Activated T-cell treated with anti-CD3 and anti-CD28 coated beads, Interleukin-2, amount 50 U/mL, for 24 hours (primary cell): ENCODE results near the gene ATF6B.
A peak's percentile ranks its signal among the peaks of the same experiment; 100 is the strongest.

Source experiments
- DNase-seq: peaks from one replicate; pipeline ENCODE4 v3.0.0-alpha.2; 2020
- H3K27ac Mint-ChIP-seq: 2 replicates; pipeline ENCODE4 v1.8.0; 2020; ENCODE audit warnings: mild to moderate bottlenecking, mixed read lengths
- H3K27me3 Mint-ChIP-seq: 2 replicates; pipeline ENCODE4 v1.8.0; 2020; ENCODE audit warnings: mixed read lengths
- H3K36me3 Mint-ChIP-seq: 2 replicates; pipeline ENCODE4 v1.8.0; 2020; ENCODE audit warnings: low read depth, mixed read lengths
- H3K4me1 Mint-ChIP-seq: 2 replicates; pipeline ENCODE4 v1.8.0; 2020; ENCODE audit warnings: low read depth, mixed read lengths
- H3K4me3 Mint-ChIP-seq: 2 replicates; pipeline ENCODE4 v1.8.0; 2020; ENCODE audit warnings: mild to moderate bottlenecking, moderate library complexity, mixed read lengths
- H3K9me3 Mint-ChIP-seq: 2 replicates; pipeline ENCODE4 v1.8.0; 2020; ENCODE audit warnings: mixed read lengths

Gene ATF6B

GRCh38 chr6:32167154-32167760 is 39.2 kb upstream of the ATF6B start:
- H3K9me3 Mint-ChIP-seq: no peaks in the 10 kb centered on the region
- H3K27me3 Mint-ChIP-seq: no peaks in the 10 kb centered on the region
- H3K27ac Mint-ChIP-seq: peak overlapping the region; percentile 45
- peaks cover 74% of the 10 kb centered on the region for H3K36me3 Mint-ChIP-seq
- H3K4me3 Mint-ChIP-seq: no peak overlapping the region
- H3K4me1 Mint-ChIP-seq: peaks cover 3% of the 10 kb centered on the region
- DNase-seq: no peak

- Mint-ChIP-seq H3K4me1 (peaks cover 3% of the 10 kb centered on the region), H3K27ac (no peak overlapping the region), H3K4me3 (no peak overlapping the region), H3K9me3 (no peaks in the 10 kb centered on the region), H3K27me3 (no peaks in the 10 kb centered on the region), H3K36me3 (peaks cover 77% of the 10 kb centered on the region)
- no peak for DNase-seq
Observed at GRCh38 chr6:32166411-32167061, 38.5 kb upstream of the ATF6B start.

DNA sequence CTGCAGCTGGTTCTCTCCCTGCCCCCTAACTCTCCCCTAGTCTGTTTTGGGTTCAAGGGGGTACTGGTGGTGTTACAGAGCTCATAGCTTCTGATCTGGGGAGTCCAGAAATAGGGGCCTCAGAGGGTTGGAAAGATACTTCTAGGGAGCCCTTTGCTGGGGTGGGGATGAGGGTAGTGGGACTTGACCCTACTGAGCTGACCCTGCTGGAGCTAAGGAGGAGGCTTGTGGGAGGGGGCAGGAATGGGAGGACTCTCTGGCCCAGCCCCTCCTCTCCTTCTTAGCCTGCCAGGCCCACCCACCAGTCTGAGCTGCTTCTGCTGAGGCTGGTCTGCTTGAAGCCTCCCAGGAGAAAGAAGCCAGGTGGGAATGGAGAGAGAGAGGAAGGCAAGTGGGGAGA is 36.2 kb upstream of the ATF6B start, which contains the start of gene EGFL8:
EGFL8 (plus strand) TSS at position 301 of the 400 bp plus-strand sequence. CDS start 1,571 bp downstream, outside the sequence.
- Mint-ChIP-seq H3K4me1 (no peaks in the 10 kb centered on the region), H3K27ac (no peak within 1 kb of the TSS)

DNA sequence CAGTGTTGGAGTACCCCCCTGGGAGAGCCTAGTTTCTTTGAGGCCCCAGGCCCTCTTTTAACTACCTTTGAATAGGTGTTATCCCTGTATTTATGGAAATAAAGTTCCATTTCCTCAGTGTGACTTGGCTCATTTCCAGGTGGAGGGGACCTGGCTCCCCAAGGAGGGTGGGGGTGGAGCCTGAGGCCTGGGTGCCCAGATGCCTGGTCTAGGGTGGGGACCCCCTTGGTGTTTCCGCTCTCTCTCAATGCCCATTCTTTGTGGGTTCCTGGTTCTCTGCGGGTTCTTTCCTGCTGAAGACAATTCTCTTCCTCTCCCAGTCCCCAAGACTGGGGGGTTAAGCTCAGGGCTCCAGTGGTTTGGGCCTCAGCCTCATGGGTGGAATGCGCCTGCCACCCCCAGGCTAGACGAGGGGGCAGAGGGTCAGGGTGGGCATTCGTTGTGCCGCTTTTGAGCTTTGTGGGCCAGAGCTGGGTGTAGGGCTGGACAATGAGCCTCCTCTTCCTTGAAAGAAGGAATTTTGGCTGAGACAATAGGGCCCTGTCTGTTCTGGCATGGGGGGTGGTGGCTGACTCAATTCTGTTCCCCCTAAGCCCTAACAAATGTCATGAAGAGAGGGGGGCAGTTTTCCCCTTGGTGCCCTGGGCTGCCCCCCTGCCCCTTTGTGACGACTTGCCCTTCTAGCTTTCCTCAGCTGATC is 35.7 kb upstream of the ATF6B start:
- H3K27me3 Mint-ChIP-seq: no peaks in the 10 kb centered on the region
- H3K27ac Mint-ChIP-seq: no peak overlapping the region
- H3K36me3 Mint-ChIP-seq: peaks cover 55% of the 10 kb centered on the region
- H3K9me3 Mint-ChIP-seq: no peaks in the 10 kb centered on the region
- H3K4me3 Mint-ChIP-seq: no peak overlapping the region
- H3K4me1 Mint-ChIP-seq: no peaks in the 10 kb centered on the region
- DNase-seq: no peak

More for the DNA sequence above, 36.2 kb upstream of the ATF6B start, which contains the start of gene EGFL8:
- peaks cover 60% of the 10 kb centered on the region for H3K36me3 Mint-ChIP-seq
- no peaks in the 10 kb centered on the region for H3K9me3 Mint-ChIP-seq
- no peaks in the 10 kb centered on the region for H3K27me3 Mint-ChIP-seq
- no peak for DNase-seq
- H3K4me3 Mint-ChIP-seq: no peak within 1 kb of the TSS

GRCh38 chr6:32158052-32158451 is 30.0 kb upstream of the ATF6B start:
- Mint-ChIP-seq H3K4me3 (no peak overlapping the region), H3K27ac (no peak overlapping the region), H3K36me3 (peaks cover 53% of the 10 kb centered on the region)

DNA sequence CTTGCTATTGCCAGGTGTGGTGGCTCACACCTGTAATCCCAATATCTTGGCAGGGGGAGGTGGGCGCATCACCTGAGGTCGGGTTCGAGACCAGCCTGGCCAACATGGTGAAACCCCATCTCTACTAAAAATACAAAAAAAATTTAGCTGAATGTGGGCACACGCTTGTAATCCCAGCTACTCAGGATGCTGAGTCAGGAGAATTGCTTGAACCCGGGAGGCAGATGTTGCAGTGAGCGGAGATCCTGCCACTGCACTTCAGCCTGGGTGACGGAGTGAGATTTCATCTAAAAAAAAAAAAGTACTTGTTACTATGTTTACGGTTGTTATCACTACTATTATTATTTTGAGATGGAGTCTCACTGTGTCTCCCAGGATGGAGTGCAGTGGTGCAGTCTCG is 28.8 kb upstream of the ATF6B start:
- H3K4me3 Mint-ChIP-seq: no peak overlapping the region
- no peaks in the 10 kb centered on the region for H3K9me3 Mint-ChIP-seq
- no peak for DNase-seq
- no peak overlapping the region for H3K27ac Mint-ChIP-seq
- H3K27me3 Mint-ChIP-seq: no peaks in the 10 kb centered on the region
- peaks cover 34% of the 10 kb centered on the region for H3K4me1 Mint-ChIP-seq
- H3K36me3 Mint-ChIP-seq: peaks cover 41% of the 10 kb centered on the region

More at GRCh38 chr6:32158052-32158451, 30.0 kb upstream of the ATF6B start:
- no peaks in the 10 kb centered on the region for H3K27me3 Mint-ChIP-seq
- no peaks in the 10 kb centered on the region for H3K9me3 Mint-ChIP-seq
- peaks cover 22% of the 10 kb centered on the region for H3K4me1 Mint-ChIP-seq
- DNase-seq: no peak

DNA sequence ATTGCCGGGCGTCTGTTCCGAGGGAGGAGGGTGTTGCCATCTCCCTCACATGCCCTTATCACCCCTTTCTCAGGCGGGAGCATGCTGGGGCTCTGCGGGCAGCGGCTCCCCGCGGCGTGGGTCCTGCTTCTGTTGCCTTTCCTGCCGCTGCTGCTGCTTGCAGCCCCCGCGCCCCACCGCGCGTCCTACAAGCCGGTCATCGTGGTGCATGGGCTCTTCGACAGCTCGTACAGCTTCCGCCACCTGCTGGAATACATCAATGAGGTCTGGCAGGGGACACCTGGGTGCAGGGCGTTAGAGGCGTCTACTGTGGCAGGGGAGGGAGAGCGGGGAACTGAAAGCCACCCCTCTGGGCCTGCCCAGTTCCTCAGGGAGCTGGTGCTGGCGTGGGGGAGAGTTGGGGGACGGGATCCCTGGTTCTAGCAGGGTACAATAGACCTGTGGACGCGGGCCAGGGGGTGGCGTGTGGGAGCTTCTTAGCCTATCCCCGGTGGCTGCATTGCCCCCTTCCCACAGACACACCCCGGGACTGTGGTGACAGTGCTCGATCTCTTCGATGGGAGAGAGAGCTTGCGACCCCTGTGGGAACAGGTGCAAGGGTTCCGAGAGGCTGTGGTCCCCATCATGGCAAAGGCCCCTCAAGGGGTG is 26.6 kb upstream of the ATF6B start:
- peaks cover 41% of the 10 kb centered on the region for H3K36me3 Mint-ChIP-seq
- peak; percentile 75 for DNase-seq
- H3K27me3 Mint-ChIP-seq: peaks cover 14% of the 10 kb centered on the region
- peaks cover 49% of the 10 kb centered on the region for H3K4me1 Mint-ChIP-seq
- peak overlapping the region; percentile 96 for H3K27ac Mint-ChIP-seq
- peak overlapping the region; percentile 94 for H3K4me3 Mint-ChIP-seq
- H3K9me3 Mint-ChIP-seq: no peaks in the 10 kb centered on the region

GRCh38 chr6:32153564-32154513 is 25.8 kb upstream of the ATF6B start, which contains the start of gene PPT2:
PPT2 (plus strand) TSS chr6:32154141; CDS start chr6:32154595, 454 bp downstream.
- DNase-seq: peak; percentile 86
- peaks cover 18% of the 10 kb centered on the region for H3K27me3 Mint-ChIP-seq
- H3K4me1 Mint-ChIP-seq: peaks cover 52% of the 10 kb centered on the region
- peaks cover 38% of the 10 kb centered on the region for H3K36me3 Mint-ChIP-seq
- no peaks in the 10 kb centered on the region for H3K9me3 Mint-ChIP-seq
- H3K27ac Mint-ChIP-seq: peak within 1 kb of the TSS; percentile 96
- H3K4me3 Mint-ChIP-seq: peak within 1 kb of the TSS; percentile 94

GRCh38 chr6:32152769-32153563 is 24.9 kb upstream of the ATF6B start:
- Mint-ChIP-seq H3K36me3 (peaks cover 30% of the 10 kb centered on the region), H3K27me3 (peaks cover 27% of the 10 kb centered on the region), H3K4me1 (peaks cover 61% of the 10 kb centered on the region), H3K4me3 (peak overlapping the region; percentile 94), H3K27ac (peak overlapping the region; percentile 96), H3K9me3 (no peaks in the 10 kb centered on the region)
- no peak for DNase-seq

- peak within 1 kb of the TSS; percentile 94 for H3K4me3 Mint-ChIP-seq
- peaks cover 23% of the 10 kb centered on the region for H3K36me3 Mint-ChIP-seq
- H3K9me3 Mint-ChIP-seq: no peaks in the 10 kb centered on the region
- H3K27ac Mint-ChIP-seq: no peak within 1 kb of the TSS
- peaks cover 28% of the 10 kb centered on the region for H3K27me3 Mint-ChIP-seq
- peaks cover 62% of the 10 kb centered on the region for H3K4me1 Mint-ChIP-seq
- no peak for DNase-seq
Observed at GRCh38 chr6:32151863-32152768, 24.1 kb upstream of the ATF6B start, which contains the start of gene PRRT1. PRRT1 (minus strand) TSS chr6:32151939; CDS start chr6:32151827, 112 bp downstream.

- Mint-ChIP-seq H3K27ac (no peak overlapping the region), H3K4me1 (peaks cover 62% of the 10 kb centered on the region), H3K4me3 (peak overlapping the region; percentile 55), H3K27me3 (peaks cover 28% of the 10 kb centered on the region), H3K36me3 (peaks cover 16% of the 10 kb centered on the region), H3K9me3 (no peaks in the 10 kb centered on the region)
- no peak for DNase-seq
Observed at GRCh38 chr6:32151181-32151862, 23.3 kb upstream of the ATF6B start.
